ENCODE data around the gene SEZ6. TPM values are rescaled to one million over a fixed set of nuclear protein-coding genes. Genes with fewer than 3 reads are reported as not detected.

SEZ6 gene
- total RNA-seq, 2 donors from 2014 or later, result 0.20 TPM; not detected in 1

- 62 to 76% methylated on average over 3 to 7 of the region's 7 CpGs for WGBS, 2 experiments (ENCODE audit: insufficient coverage in 1 of 2, insufficient read length in 1 of 2)
- H3K9me3 ChIP-seq (ENCODE audit: control insufficient read depth, low read length), result no peaks in the 10 kb centered on the region
- Mint-ChIP-seq H3K4me3 (no peak overlapping the region), H3K27me3 (ENCODE audit: insufficient read depth) (no peaks in the 10 kb centered on the region), H3K27ac (no peak overlapping the region), H3K9me3 (no peaks in the 10 kb centered on the region), H3K4me1 (peaks cover 5% of the 10 kb centered on the region), H3K36me3 (ENCODE audit: low read depth) (no peaks in the 10 kb centered on the region)
- H3K4me1 ChIP-seq (ENCODE audit: control insufficient read depth, insufficient read depth, low read length), result peaks cover 3% of the 10 kb centered on the region
- no peak for TF ChIP-seq CTCF (conservative IDR thresholded peaks at IDR 0.05)
- DNase-seq, result peak; percentile 88
- no peak overlapping the region for H3K4me3 ChIP-seq (ENCODE audit: low read length)
- H3K27me3 ChIP-seq (ENCODE audit: control insufficient read depth, insufficient read depth, low read length, poor library complexity, severe bottlenecking), result no peaks in the 10 kb centered on the region
- no peak overlapping the region for H3K27ac ChIP-seq (ENCODE audit: low read depth, low read length)
- H3K36me3 ChIP-seq (ENCODE audit: control insufficient read depth, insufficient read depth, low read length), result no peaks in the 10 kb centered on the region
- no peak overlapping the region for H3K9ac ChIP-seq (ENCODE audit: extremely low read depth, low read length, poor library complexity, severe bottlenecking)
Measured at GRCh38 chr17:28956112-28956511, 49.7 kb downstream of the SEZ6 start.

GRCh38 chr17:28955408-28955807 is 50.4 kb downstream of the SEZ6 start:
- H3K4me3 ChIP-seq (ENCODE audit: low read length), result no peak overlapping the region
- 96 to 100% methylated on average over 5 of the region's 5 CpGs for WGBS, 2 experiments (ENCODE audit: insufficient coverage in 1 of 2, insufficient read length in 1 of 2)
- H3K36me3 Mint-ChIP-seq (ENCODE audit: low read depth), result no peaks in the 10 kb centered on the region
- H3K4me1 Mint-ChIP-seq, result peaks cover 5% of the 10 kb centered on the region
- H3K4me3 Mint-ChIP-seq, result no peak overlapping the region
- H3K36me3 ChIP-seq (ENCODE audit: control insufficient read depth, insufficient read depth, low read length), result no peaks in the 10 kb centered on the region
- no peaks in the 10 kb centered on the region for H3K9me3 ChIP-seq (ENCODE audit: control insufficient read depth, low read length)
- DNase-seq, result no peak
- no peak overlapping the region for H3K9ac ChIP-seq (ENCODE audit: extremely low read depth, low read length, poor library complexity, severe bottlenecking)
- H3K27me3 Mint-ChIP-seq (ENCODE audit: insufficient read depth), result no peaks in the 10 kb centered on the region
- no peak for TF ChIP-seq CTCF (conservative IDR thresholded peaks at IDR 0.05)
- H3K27me3 ChIP-seq (ENCODE audit: control insufficient read depth, insufficient read depth, low read length, poor library complexity, severe bottlenecking), result no peaks in the 10 kb centered on the region
- peaks cover 3% of the 10 kb centered on the region for H3K4me1 ChIP-seq (ENCODE audit: control insufficient read depth, insufficient read depth, low read length)
- no peak overlapping the region for H3K27ac Mint-ChIP-seq
- H3K9me3 Mint-ChIP-seq, result no peaks in the 10 kb centered on the region
- H3K27ac ChIP-seq (ENCODE audit: low read depth, low read length), result no peak overlapping the region

- no peaks in the 10 kb centered on the region for H3K27me3 Mint-ChIP-seq (ENCODE audit: insufficient read depth)
- TF ChIP-seq CTCF (conservative IDR thresholded peaks at IDR 0.05), result no peak
- H3K4me1 Mint-ChIP-seq, result peaks cover 5% of the 10 kb centered on the region
- H3K27ac ChIP-seq (ENCODE audit: low read depth, low read length), result no peak overlapping the region
- H3K4me3 Mint-ChIP-seq, result no peak overlapping the region
- H3K36me3 Mint-ChIP-seq (ENCODE audit: low read depth), result no peaks in the 10 kb centered on the region
- peaks cover 3% of the 10 kb centered on the region for H3K4me1 ChIP-seq (ENCODE audit: control insufficient read depth, insufficient read depth, low read length)
- H3K9me3 Mint-ChIP-seq, result no peaks in the 10 kb centered on the region
- WGBS, 2 experiments (ENCODE audit: insufficient coverage in 1 of 2, insufficient read length in 1 of 2), result 82% methylated on average over 2 of the region's 2 CpGs; no CpG with 5 or more reads in 1 of the 2 experiments
- no peak for DNase-seq
- H3K9me3 ChIP-seq (ENCODE audit: control insufficient read depth, low read length), result no peaks in the 10 kb centered on the region
- H3K27me3 ChIP-seq (ENCODE audit: control insufficient read depth, insufficient read depth, low read length, poor library complexity, severe bottlenecking), result no peaks in the 10 kb centered on the region
- H3K9ac ChIP-seq (ENCODE audit: extremely low read depth, low read length, poor library complexity, severe bottlenecking), result no peak overlapping the region
- no peaks in the 10 kb centered on the region for H3K36me3 ChIP-seq (ENCODE audit: control insufficient read depth, insufficient read depth, low read length)
- no peak overlapping the region for H3K27ac Mint-ChIP-seq
- H3K4me3 ChIP-seq (ENCODE audit: low read length), result no peak overlapping the region
Measured at GRCh38 chr17:28954886-28955285, 50.9 kb downstream of the SEZ6 start.

Measured in endodermal cell (in vitro differentiated cells).